HG03565 (cell line): ENCODE measurements around the gene IGF2BP2.

Source experiments
- ATAC-seq: cut with Tn5 transposase; IDR thresholded peaks from one replicate; pipeline ENCODE4 v1.9.1; 2021; ENCODE audit warnings: mild to moderate bottlenecking, moderate library complexity; ENCODE audit not compliant: unreplicated experiment

The IGF2BP2 gene

GRCh38 chr3:185595526-185595925, 229.3 kb downstream of the IGF2BP2 start:
- ATAC-seq = peak; percentile 73

GRCh38 chr3:185594073-185594472, 230.8 kb downstream of the IGF2BP2 start:
- no peak for ATAC-seq
